Kidney glomerular epithelial cell (primary cell): Measurements from ENCODE around the gene ZNF496.
"Not testable (repeated sequence)": the region's sequence is repeated elsewhere in the genome, so short reads cannot be mapped to it uniquely, and the experiment has no call there.

Source experiments
- DNase-seq: peaks from one replicate; lab custom pipeline; 2025; lab: John Stamatoyannopoulos, UW

Gene ZNF496

DNA sequence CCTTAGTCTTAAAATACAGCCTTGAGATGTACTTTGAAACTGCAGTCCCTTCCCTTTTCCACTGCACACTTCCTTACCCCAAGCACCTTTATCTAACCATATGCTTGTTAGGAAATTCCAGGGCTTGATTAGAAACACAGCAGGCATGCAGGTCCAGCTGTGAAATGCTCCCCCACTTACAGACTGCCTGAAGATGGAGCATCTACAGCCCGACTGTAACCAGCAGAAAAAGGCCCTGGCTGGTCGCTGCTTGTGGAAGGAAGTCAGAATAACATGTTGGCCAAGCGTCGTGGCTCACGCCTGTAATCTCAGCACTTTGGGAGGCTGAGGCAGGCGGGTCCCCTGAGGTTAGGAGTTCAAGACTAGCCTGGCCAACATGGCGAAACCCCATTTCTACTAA, 38.6 kb downstream of the ZNF496 start:
- no peak for DNase-seq

DNA sequence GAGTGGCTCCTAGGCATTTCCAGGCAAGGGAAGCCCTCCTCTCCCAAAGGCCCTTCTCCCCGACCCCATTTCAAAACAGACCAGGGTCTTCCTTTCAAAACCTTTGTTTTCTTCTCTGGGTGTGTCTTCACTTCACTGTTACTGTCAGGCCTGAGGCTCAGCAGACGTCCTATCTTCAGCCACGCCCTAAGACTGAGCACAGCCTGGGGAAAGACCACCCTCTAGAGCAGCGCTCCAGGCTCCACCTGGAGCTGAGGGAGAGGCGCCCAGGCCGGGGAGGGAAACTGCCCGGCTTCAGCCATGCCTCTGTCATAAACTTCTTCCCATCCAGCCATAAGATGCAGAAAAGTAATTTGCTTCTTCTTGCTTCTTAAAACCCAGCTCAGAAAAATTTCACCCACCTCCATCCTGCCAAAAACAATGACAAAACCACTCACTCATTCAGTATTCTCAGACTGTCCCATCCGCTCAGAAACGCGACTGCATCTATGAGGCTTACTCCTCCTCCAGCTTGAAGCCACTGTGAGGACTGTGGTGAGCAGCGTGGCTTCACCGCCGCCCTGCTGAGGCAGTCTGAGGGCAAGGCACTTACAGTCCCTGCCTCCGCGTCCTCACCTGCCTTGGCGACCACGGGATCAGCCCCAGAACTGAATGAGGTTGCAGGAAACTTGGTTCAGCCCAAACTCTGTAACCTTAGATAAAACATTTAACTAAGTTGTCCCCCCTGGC, 39.7 kb downstream of the ZNF496 start:
- DNase-seq: no peak

DNA sequence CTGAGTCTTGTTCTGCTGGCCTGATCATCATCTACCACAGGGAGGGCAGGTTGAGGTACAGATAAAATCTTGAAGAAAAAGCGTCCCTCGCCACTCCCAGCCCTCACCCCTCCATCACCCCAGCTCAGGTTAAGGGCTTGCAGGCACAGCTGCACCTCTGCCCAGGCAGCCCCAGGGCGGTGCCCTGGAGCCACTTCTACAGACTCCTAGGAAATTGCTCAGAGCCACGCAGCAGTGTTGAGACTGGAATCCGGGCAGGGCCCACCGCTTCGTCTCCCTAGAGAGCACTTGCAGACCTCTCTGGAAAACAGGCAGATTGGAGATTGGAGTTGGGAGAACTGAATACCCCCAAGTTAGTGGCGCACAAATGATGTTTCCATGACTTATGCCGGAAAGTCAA, 40.5 kb downstream of the ZNF496 start:
- no peak for DNase-seq

DNA sequence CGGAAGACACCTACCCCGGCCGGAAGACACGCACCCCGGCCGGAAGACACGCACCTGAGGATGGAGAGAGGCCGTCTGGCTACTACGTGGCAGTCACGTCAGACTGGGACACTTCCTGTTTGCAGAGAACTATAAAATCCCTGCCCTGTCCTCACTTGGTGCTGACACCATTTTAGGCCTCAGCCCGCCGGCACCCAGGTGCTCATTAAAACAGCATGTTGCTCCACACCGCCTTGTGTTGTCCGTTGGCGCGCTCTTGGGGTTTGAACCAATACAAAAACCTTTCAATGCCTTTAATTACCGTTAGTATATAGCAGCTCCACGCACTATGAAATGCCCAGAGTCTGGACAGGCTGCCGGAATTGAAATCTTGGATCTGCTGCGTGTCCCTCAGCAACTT, 41.1 kb downstream of the ZNF496 start:
- DNase-seq: no peak

DNA sequence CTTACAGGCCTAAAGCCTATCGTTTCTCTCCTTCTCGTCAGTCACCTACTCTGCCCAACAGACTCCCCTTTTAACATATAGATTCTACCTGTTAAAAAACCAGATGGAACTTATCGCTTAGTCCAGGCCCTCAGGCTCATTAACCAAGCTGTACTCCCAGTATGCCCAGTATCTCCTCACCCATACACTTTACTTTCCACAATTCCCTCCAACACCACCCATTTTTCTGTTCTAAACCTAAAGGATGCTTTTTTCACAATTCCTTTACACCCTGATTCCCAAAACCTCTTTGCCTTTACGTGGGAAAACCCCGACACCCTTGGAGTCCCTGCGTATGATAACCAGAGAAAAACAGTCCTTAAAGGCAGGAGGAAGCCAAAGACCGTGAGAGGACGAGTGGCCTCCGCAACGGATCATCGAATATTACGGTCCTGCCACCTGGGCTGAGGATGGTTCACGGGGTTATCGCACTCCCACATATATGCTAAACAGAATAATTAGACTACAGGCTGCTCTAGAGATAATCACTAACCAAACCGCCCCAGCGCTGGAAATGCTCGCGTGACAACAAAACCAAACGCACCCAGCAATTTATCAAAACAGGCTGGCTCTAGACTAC, 42.3 kb downstream of the ZNF496 start:
- not testable (repeated sequence) for DNase-seq

DNA sequence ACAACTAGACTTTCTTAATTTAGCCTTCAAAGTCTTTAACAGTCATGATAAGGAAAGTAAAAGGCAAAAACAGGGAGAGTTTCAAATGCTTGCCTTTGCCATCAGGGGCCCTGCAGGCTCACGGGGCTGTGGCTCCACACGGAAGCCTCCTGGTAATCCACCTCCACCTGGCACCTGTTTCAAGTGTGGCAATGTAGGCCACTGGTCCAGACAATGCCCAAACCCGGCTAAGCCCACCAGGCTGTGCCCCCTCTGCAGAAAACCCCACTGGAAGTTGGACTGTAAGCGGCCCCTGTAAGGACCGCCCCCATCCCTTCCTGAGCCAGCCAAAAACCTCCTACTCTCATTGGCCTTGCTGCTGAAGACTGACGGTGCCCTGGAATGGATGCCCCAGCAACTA, 43.3 kb downstream of the ZNF496 start:
- no peak for DNase-seq

DNA sequence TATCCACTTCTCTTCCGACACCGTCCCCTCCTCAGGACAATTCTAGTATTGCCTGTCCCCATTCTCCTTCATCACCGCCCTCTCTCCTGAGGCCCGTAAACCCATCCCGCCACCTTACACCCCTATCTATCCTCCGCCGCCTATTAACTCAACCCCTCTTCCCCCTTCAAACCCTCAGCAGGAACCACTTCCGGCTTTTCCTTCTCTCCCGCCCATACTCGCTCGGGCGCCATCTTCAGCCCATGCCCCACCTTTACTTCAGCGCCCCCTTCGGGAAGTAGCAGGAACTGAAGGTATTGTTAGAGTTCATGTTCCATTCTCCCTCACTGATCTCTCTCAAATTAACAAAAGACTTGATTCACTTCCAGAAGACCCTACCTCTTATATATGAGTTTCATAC, 44.2 kb downstream of the ZNF496 start:
- DNase-seq: no peak

DNA sequence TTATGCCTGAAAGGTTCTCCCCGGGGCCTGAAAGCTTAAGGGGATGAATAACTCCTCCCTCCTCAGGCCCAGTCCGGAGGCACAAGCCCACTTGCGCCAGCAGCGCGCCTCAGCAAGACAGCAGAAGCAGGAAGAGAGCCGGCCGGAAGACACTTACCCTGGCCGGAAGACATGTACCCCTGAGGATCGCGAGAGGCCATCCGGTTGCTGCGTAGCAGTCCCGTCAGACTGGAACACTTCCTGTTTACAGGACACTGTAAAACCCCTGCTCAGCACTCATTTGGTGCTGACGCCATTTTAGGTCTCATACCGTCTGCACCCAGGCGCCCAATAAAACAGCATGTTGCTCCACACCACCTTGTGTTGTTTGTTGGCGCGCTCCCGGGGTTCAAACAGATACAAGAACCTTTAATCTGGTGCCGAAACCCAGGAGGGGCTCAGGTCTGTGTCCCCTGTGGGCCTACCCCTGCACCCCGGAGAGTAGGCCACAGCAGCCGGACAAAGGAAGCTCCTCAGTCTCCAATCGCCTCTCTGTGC, 45.5 kb downstream of the ZNF496 start:
- DNase-seq: no peak

DNA sequence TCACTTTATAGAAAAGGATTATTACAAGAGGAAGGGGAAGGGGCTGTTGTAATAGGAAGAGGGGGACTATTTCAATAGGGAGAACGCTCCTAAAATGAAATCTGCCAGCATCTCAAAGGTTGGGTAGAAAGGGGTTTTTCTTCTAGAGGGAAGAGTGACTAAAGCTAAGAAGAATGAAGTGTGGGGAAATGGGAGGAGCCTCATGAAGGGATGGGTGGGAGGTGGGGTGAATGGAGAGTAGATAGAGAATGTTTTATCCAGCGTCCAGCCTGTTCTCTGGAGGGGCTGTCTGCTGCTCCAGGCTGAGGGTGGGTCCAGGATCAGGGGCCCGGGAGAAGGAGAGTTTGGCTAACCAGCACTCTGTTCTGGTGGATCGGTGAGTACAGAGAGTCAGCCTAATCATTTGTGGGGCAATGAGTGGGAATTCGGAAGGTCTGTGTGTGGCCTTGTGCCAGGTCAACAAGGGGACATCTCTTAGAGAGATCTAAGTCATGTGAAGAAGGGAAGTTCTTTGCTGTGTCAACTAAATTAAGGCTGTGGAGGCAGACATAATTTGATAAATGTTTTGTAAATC, 50.6 kb downstream of the ZNF496 start:
- DNase-seq: peak; percentile 36

DNA sequence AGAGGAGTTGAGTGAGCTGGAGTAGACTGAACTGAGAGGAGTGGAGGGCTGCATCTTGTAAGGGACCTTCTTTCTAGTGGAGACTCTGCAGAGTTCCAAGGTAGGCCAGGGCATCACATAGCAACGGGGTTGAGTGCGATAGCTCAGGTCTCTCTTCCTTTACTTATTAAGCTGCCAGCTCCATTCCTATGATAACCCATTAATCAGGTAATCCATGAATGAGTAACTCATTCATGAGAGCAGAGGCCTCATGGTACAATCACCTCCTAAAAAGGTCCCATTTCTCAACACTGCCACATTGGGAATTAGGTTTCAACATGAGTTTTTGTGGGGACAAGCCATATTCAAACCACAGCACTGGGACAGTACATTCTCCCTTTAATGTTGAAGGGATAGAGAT, 54.5 kb downstream of the ZNF496 start:
- peak; percentile 44 for DNase-seq

DNA sequence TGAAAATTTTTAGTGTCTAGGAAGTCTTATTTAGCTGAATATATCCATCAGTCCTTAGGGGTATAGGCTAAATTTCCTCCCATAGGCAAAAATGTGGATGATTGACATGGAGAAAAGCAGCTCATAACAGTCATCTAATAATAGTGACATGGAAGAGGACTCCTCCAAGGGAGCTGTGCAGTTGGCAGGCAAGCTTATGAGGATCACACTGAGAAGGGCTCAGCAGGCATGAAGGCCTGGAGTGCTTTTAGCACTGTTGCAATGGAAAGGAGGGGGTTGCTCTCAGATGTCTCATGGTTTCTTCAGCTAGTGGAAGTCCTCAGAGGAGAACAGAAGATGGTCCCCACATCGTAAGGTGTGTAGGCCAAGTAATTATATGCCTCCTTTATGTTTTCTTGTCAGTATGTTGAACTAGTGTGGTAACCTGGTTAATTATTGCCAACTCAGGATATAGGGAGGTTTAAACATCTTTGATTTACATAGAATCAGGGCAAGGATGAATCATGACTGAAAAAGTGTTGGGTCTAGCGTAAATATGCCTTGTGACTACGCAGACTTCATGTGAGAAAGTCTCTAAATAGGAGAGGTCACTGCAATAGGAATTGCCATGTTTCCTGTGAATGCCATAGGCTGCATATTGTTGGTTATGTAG, 56.9 kb downstream of the ZNF496 start:
- no peak for DNase-seq

DNA sequence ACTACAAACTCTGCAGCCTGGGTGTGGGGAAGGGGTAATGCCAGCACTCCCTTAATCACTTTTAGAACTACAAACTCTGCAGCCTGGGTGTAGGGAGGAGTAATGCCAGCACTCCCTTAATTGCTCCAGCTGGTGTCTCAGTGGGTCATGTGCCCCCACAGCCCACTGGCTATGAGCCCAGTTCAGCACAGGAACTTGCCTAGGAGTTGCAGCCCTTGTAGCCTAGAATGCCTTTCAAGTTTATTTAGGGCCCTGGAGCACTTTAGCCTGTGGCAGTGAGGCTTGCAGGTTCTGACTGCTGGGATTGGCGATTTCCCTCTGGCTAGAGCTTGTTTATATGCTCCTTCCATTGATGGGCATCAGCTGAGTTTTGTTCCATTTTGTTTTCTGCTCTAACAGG, 58.7 kb downstream of the ZNF496 start:
- DNase-seq: no peak

DNA sequence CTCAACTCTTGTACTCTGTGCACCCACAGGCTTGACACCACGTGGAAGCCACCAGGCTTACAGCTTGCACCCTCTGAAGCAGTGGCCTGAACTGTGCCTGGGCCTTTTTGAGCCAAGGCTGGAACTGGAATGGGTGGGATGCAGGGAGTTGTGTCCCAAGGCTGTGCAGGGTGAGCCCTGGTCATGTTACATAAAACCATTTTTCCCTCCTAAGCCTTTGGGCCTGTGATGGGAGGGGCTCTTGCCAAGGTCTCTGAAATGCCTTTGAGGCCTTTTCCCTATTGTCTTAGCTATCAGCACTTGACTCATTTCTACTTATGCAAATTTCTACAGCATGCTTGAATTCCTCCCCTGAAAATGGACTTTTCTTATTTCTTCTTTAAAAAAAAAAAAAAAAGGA, 61.7 kb downstream of the ZNF496 start:
- no peak for DNase-seq

DNA sequence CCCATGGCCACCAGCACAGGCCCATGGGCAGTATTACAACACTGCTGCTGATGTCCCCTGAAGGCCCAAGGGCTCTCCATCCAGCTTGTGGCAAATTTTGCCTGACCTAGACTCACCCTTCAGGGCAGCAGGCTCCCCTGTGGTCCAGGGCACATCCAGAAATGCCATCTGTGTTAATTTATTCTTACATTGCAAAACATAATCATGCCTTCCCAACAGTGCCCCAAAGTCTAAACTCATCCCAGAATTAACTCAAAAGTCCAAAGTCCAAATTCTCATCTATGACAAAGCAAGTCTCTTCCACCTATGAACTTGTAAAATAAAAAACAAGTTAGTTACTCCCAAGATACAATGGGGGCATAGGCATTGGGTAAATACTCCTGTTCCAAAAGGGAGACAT, 62.5 kb downstream of the ZNF496 start:
- DNase-seq: no peak

DNA sequence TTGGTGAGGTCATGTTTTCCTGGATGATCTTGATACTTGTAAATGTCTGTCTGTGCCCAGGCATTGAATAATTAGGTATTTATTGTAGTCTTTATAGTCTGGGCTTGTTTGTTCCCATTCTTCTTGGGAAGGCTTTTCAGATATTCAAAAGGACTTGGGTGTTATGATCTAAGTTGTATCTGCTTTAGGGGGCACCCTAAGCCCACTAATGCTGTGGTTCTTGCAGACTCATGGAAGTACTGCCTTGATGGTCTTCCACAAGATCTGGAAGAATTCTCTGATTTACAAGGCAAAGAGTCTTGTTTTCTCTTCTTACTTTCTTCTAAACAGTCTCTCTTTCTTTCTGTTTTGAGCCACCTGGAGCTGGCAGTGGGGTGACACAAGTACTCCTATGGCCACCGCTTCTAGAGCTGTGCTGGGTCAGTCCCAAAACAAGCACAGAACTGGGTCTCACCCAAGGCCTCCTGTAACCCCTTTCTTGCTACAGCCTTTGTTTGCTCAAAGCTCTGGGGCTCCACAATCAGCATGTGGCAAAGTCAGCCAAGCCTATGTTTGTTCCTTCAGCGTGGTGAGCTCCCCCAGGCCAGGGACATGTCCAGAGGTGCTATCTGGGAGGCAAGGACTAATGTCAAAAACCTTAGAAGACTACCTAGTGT, 63.1 kb downstream of the ZNF496 start:
- DNase-seq: no peak

DNA sequence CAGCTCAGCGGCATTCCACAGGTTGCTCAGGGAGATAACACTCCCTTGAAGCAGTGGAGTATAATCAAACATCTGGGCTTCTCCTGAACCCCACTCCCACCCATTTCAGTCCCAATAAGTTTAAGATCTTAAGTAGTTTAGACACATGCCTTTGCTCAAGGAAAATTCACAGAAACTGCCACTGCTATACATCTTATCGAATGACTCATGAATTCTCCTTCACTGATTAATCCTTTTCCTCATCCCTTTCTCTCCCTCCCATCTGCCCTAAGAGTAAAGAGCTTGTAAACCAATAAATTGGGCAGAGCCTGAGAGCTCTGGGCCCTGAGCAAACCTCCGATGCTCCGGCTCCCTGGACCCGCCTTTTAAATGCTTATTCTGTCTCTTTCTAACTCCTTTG, 65.6 kb downstream of the ZNF496 start:
- DNase-seq: peak; percentile 2

DNA sequence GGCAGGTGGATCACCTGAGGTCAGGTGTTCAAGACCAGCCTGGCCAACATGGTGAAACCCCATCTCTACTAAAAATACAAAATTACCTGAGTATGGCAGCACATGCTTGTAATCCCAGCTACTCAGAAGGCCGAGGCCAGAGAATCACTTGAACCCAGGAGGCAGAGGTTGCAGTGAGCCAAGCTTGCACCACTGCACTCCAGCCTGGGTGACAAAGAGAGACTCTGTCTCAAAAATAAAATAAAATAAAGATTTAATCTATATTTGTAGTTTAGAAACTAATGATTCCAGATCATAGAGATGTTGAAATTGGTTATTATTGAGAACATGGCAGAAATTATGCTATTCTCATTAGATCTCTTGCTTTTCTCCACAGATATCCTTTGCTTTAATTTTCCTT, 75.9 kb downstream of the ZNF496 start, which contains the start of gene VN1R5:
Gene VN1R5 (plus strand): TSS at position 301 of the 400 bp plus-strand sequence.
- DNase-seq: not testable (repeated sequence)

DNA sequence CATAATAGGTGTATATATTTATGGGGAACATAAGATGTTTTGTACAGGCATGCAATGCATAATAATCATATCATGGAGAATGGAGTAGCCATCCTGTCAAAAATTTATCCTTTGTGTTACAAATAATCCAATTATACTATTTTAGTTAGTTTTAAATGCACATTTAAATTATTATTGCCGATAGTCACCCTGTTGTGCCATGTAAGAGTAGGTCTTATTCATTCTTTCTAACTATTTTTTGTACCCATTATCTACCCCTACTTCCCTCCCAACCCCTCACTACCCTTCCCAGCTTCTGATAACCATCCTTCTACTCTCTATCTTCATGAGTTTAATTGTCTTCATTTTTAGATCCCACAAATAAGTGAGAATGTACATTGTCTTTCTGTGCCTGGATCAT, 84.1 kb downstream of the ZNF496 start:
- no peak for DNase-seq
